Measurements from ENCODE around the gene DLST.

DLST gene

DNA sequence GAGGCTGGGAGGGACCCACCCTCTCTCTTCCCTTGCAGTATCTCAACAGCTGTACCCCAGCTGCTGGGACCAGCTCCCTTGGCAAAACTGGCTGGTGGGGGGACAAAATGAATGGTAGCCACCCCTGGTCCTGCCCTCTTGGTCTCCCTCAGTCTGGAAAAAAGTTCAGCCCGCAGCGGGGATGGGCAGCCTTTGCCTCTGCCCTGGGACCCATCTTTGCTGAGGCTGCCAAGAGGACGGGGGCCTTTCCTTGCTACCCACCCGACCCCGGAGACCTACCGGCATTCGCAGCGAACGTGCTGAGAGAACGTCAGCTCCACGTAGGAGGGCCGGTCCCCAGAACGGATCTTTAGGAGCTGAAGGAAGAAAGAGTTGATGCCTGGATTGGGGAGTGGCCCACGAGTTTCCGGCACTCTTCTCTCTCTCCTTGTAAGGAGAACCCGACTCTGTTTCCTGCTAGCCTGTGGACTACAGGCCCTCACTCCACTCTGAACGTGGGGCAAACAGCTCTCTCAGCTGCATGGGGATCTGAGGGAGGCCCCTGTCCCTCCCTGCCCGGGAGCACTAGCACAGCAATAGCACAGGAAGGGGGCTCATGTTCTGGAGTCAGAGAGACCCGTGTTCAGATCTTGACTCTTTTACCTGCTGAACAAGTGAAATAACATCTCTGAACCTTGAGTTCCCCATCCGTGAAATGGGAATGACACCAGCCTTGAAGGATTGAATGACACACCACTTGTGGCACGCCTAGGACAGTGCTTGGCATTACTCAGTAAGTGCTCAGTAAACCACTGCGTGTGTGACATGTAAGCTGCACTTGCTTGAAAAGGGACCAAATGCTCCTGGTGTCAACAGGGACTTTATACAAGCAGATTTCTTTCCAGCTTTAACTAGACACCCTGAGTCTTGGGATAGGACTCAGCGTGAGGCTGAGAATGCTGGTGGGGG lies 66.8 kb downstream of the DLST start:
- Histone ChIP-seq H3K36me3 (no peaks in the 10 kb centered on the region), H3K27ac (no peak overlapping the region), H3K27me3 (peaks cover 11% of the 10 kb centered on the region), H3K4me1 (ENCODE audit: control insufficient read depth in 1 of 2, insufficient read depth in 1 of 2, low read depth in 1 of 2, low read length in 1 of 2) (peaks cover 0 to 6% of the 10 kb centered on the region in 2 experiments), H3K4me3 (ENCODE audit: low read depth in 1 of 2, low read length in 1 of 2) (no peak overlapping the region), H3K9me3 (no peaks in the 10 kb centered on the region)
- no peak for TF ChIP-seq CTCF (IDR thresholded peaks at IDR 0.05)

DNA sequence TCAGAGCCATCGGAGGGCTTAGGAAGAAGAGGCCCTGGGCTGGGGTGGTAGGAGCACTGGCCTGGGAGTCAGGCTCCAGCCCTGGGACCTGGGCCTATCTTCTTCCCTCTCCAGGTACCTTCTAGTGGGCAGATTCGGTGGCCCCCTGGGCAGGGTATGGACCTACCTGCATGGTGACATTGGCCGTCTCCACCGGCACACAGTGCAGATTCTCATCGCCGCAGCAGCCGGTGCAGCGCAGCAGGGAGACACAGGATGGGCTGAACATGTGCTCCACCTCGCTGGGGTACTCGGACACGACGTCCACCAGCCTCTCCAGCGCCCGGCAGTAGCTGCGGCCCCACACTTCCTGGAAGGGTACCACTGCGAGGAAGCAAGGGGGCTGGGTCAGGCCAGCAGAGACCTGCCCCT lies 67.5 kb downstream of the DLST start:
- peaks cover 18% of the 10 kb centered on the region for H3K27me3 ChIP-seq
- H3K4me3 ChIP-seq (ENCODE audit: low read depth in 1 of 2, low read length in 1 of 2) = no peak overlapping the region
- no peak for TF ChIP-seq CTCF (IDR thresholded peaks at IDR 0.05)
- H3K4me1 ChIP-seq (ENCODE audit: control insufficient read depth in 1 of 2, insufficient read depth in 1 of 2, low read depth in 1 of 2, low read length in 1 of 2) = peaks cover 0 to 6% of the 10 kb centered on the region in 2 experiments
- H3K27ac ChIP-seq = no peak overlapping the region
- no peaks in the 10 kb centered on the region for H3K36me3 ChIP-seq
- H3K9me3 ChIP-seq = no peaks in the 10 kb centered on the region

DNA sequence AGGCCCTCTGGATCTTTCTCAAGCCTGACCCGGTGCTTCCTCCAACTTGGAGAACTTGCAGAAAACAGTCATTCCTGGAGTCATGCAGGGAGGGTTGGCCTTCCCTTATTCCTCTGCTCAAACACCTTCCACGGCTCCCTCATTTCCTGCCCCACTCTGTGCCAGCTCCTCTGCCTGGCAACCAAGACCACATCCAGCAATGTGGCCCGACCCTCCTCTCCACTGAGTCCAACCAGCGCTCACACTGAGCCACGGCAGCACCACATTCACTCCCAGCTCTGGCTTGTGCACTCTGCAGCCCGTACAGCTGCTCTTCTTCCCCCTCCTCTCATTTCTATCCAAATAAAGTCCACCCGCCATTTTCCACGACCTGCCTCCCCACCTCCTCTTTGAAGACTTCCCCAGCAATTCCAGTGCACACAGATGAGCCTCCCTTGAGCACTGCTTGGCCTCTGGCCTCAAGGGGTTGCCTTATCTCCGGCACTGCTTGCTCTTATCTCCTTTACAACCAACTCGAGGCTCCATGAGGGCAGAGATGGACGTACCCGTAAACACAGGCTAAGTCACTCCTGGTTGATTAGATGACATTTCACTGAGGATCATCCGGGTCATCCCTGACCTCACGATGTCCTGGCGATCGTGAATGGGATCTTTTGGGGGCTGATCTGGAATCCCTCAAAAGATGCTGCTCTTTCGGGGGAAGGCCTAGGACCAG lies 68.3 kb downstream of the DLST start:
- Histone ChIP-seq H3K4me1 (ENCODE audit: control insufficient read depth in 1 of 2, insufficient read depth in 1 of 2, low read depth in 1 of 2, low read length in 1 of 2) (peaks cover 1 to 10% of the 10 kb centered on the region in 2 experiments), H3K36me3 (no peaks in the 10 kb centered on the region), H3K27ac (no peak overlapping the region), H3K27me3 (peaks cover 27% of the 10 kb centered on the region), H3K9me3 (no peaks in the 10 kb centered on the region), H3K4me3 (ENCODE audit: low read depth in 1 of 2, low read length in 1 of 2) (no peak overlapping the region)
- no peak for TF ChIP-seq CTCF (IDR thresholded peaks at IDR 0.05)

DNA sequence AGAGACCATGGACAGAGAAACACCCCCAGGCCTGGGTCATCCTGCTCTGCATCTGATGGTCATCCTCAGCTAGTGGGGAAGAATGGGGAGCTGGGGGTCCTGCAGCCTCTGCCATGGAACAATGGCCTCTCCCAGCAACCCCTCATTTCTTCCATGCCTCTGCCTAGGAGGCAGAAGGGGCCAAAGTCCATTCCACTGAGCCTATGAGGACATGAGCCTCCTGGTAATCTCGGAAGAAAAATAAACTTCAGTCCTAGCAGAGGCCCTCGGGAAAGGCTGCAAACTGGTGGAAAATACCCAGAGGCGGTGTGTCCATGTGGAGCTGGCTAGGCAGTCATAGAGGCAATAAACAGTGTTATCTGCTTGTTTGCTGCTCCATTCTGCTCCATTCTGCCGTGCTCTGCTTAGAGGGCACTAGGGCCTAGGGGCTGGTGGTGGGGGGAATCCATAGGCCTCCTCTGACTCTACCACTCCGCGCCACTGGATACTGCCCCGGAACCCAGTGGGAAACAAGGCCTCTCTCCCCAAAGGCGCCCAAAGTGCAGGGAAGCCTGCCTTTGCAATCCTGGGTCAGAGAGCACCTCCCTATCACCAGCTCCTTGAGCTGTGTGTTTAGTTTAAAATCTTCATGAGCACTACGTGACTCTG lies 69.2 kb downstream of the DLST start:
- no peaks in the 10 kb centered on the region for H3K9me3 ChIP-seq
- H3K27ac ChIP-seq = no peak overlapping the region
- H3K4me3 ChIP-seq (ENCODE audit: low read depth in 1 of 2, low read length in 1 of 2) = no peak overlapping the region
- no peaks in the 10 kb centered on the region for H3K36me3 ChIP-seq
- H3K4me1 ChIP-seq (ENCODE audit: control insufficient read depth in 1 of 2, insufficient read depth in 1 of 2, low read depth in 1 of 2, low read length in 1 of 2) = peaks cover 3 to 19% of the 10 kb centered on the region in 2 experiments
- peaks cover 36% of the 10 kb centered on the region for H3K27me3 ChIP-seq
- TF ChIP-seq CTCF (IDR thresholded peaks at IDR 0.05) = no peak

DNA sequence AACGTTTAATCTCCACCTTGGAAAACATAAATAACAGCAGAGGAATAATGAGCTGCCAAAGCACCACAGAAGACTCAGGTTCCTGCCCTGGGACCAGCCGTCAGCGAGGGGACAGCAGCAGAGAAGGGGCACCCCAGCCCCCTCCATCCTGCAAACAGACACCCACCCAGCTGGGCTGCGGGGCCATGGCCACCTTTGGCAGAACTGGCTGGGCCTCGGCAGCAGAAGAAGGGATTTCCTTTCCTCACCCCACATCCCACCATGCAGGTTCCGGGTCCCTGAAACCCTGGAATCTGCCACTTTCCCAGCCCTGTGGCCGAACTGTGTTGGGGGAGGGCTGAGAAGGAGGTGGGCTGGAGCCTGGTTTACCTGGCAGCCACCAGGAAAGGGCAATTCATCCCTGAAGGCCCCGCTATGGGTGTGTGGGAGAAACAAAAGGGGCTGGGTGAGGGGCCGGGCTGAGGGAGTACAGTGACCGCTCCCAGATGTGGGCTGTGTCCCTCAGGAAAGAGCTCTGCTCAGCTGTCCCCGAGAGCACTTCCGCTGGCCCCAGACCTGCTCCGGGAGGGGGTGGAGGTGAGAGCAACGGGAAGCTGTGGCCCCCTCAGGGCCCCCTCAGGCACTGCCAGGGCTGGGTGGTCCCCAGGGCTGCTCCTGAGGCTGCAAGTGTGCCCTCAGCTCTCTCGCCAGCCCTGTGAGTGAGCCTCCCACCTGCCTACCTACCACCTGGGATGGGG lies 69.9 kb downstream of the DLST start:
- Histone ChIP-seq H3K27ac (no peak overlapping the region), H3K9me3 (no peaks in the 10 kb centered on the region), H3K27me3 (peaks cover 43% of the 10 kb centered on the region), H3K4me3 (ENCODE audit: low read depth in 1 of 2, low read length in 1 of 2) (no peak overlapping the region), H3K36me3 (no peaks in the 10 kb centered on the region), H3K4me1 (ENCODE audit: control insufficient read depth in 1 of 2, insufficient read depth in 1 of 2, low read depth in 1 of 2, low read length in 1 of 2) (peaks cover 3 to 13% of the 10 kb centered on the region in 2 experiments)
- TF ChIP-seq CTCF (IDR thresholded peaks at IDR 0.05) = no peak

Measured in neutrophil (primary cell).